HG03342 (cell line): ENCODE results near the gene TBX19.
"Not testable (repeated sequence)": the region's sequence is repeated elsewhere in the genome, so short reads cannot be mapped to it uniquely, and the experiment has no call there.

Experiments
- ATAC-seq: cut with Tn5 transposase; IDR thresholded peaks from one replicate; pipeline ENCODE4 v1.9.1; 2021; ENCODE audit warnings: mild to moderate bottlenecking, moderate library complexity; ENCODE audit not compliant: unreplicated experiment

The TBX19 gene

GRCh38 chr1:168354335-168355269 is 73.9 kb downstream of the TBX19 start:
- not testable (repeated sequence) for ATAC-seq

GRCh38 chr1:168360151-168361021 is 79.7 kb downstream of the TBX19 start:
- ATAC-seq: no peak

- no peak for ATAC-seq
These were observed 80.6 kb downstream of the TBX19 start for GRCh38 chr1:168361252-168361651.

- ATAC-seq: no peak
These were observed 82.3 kb downstream of the TBX19 start for GRCh38 chr1:168362991-168363390.
